Panc1 (cell line): ENCODE data around the gene SLC7A14. TPM values are rescaled to one million over a fixed set of nuclear protein-coding genes. Genes with fewer than 3 reads are reported as not detected.

ENCODE experiments used
- ATAC-seq: fragments of 200-7000 bp; cut with Tn5 transposase; 2 replicates; pipeline ENCODE4 v1.9.1; 2020; ENCODE audit warnings: mild to moderate bottlenecking, moderate library complexity
- BruUV-seq: library from RNA; stranded (reverse); fragments of 400-500 nt; replicated peaks from 2 replicates; lab custom pipeline; 2021; lab: Mats Ljungman, UMichigan
- CTCF ChIA-PET: fragments of 300-600 bp; sonication (Branson Sonifier 250); formaldehyde crosslinking; loops from one replicate; lab custom pipeline; 2022; ENCODE audit warnings: antibody characterized with exemption; lab: Charles Lee
- POLR2A ChIA-PET: fragments of 300-600 bp; sonication (Branson Sonifier 250); formaldehyde crosslinking; loops from one replicate; lab custom pipeline; 2022; ENCODE audit warnings: antibody characterized with exemption; lab: Charles Lee
- DNase-seq: peaks from one replicate; pipeline ENCODE4 v3.0.0-alpha.2; 2010; ENCODE audit warnings: low read depth, low spot score
- H3K27ac ChIP-seq: 2 replicates; pipeline ENCODE4 v1.5.1; 2011; ENCODE audit warnings: mild to moderate bottlenecking, low read length, inconsistent platforms
- H3K27me3 ChIP-seq: fragments of 200-500 bp; sonication (Bioruptor generic); 2 replicates; pipeline ENCODE4 v1.6.0; 2014; ENCODE audit warnings: low read length, inconsistent platforms; ENCODE audit not compliant: control insufficient read depth, insufficient read depth
- H3K36me3 ChIP-seq: fragments of 200-500 bp; sonication (Bioruptor generic); 2 replicates; pipeline ENCODE4 v1.5.1; 2014; ENCODE audit warnings: inconsistent platforms, mild to moderate bottlenecking, low read length, moderate library complexity; ENCODE audit not compliant: control insufficient read depth, insufficient read depth
- H3K4me1 ChIP-seq: 2 replicates; pipeline ENCODE4 v1.5.1; 2011; ENCODE audit warnings: inconsistent platforms, mild to moderate bottlenecking, low read length, moderate library complexity; ENCODE audit not compliant: control insufficient read depth, insufficient read depth
- H3K4me3 ChIP-seq, 2 experiments: 2 replicates each; pipeline ENCODE4 v1.5.1; 2011 to 2012; ENCODE audit warnings: low read depth in 2 of 2, low read length in 2 of 2, mild to moderate bottlenecking in 2 of 2, inconsistent platforms in 1 of 2, moderate library complexity in 1 of 2
- H3K9me3 ChIP-seq: fragments of 200-500 bp; sonication (Bioruptor generic); 2 replicates; pipeline ENCODE4 v1.5.1; 2014; ENCODE audit warnings: low read depth, mild to moderate bottlenecking, inconsistent platforms, low read length, moderate library complexity; ENCODE audit not compliant: control insufficient read depth, insufficient read depth
- CTCF ChIP-seq: fragments of 450-650 bp; IDR thresholded peaks from 2 replicates; pipeline ENCODE4 v1.5.1; 2017; ENCODE audit warnings: mild to moderate bottlenecking
- POLR2AphosphoS5 ChIP-seq: IDR thresholded peaks from 2 replicates; pipeline ENCODE4 v1.6.1; 2012; ENCODE audit warnings: mild to moderate bottlenecking, low read depth, low read length, moderate library complexity
- REST ChIP-seq, 2 experiments: IDR thresholded peaks; 2 replicates each; pipeline ENCODE4 v1.6.1; 2011 to 2012; ENCODE audit warnings: low read depth in 2 of 2, control low read depth in 1 of 2, low read length in 1 of 2, mild to moderate bottlenecking in 1 of 2, moderate library complexity in 1 of 2; ENCODE audit not compliant: insufficient read depth in 1 of 2
- SIN3A ChIP-seq: IDR thresholded peaks from 2 replicates; pipeline ENCODE4 v1.6.1; 2012; ENCODE audit warnings: low read depth, mild to moderate bottlenecking, low read length, moderate library complexity, borderline replicate concordance; ENCODE audit not compliant: insufficient read depth
- TCF7L2 ChIP-seq: IDR thresholded peaks from 2 replicates; pipeline ENCODE4 v1.6.1; 2011; ENCODE audit warnings: mild to moderate bottlenecking, low read depth, low read length, inconsistent platforms
- in situ Hi-C: cut with HindIII; loops from 2 replicates; pipeline ENCODE4 v1.10.0; 2016; ENCODE audit warnings: low sequenced_read_pairs, low pct_unique_long_range_greater_than_20kb
- intact Hi-C: fragments of 100-400 bp; cut with micrococcal nuclease; formaldehyde crosslinking; loops from one replicate; pipeline ENCODE4 v1.10.0; 2022; ENCODE audit not compliant: unreplicated experiment
- total RNA-seq: library from RNA; stranded (reverse); gene quantifications from one replicate; pipeline ENCODE4 v1.2.1, GENCODE V29; 2021; ENCODE audit not compliant: unreplicated experiment

SLC7A14 gene
- total RNA-seq, 1 experiment from 2014 or later = not detected

GRCh38 chr3:170611751-170612150 lies 25.9 kb upstream of the SLC7A14 start:
- ChIA-PET POLR2A (no interaction called here), CTCF (no interaction called here)
- DNase-seq = no peak
- in situ Hi-C loops (no loop called here), intact Hi-C loops (no loop called here)
- BruUV-seq = no TSS peak
- no peaks in the 10 kb centered on the region for H3K9me3 ChIP-seq
- H3K27ac ChIP-seq = no peak overlapping the region
- H3K4me3 ChIP-seq = no peak overlapping the region
- H3K4me1 ChIP-seq = no peaks in the 10 kb centered on the region
- TF ChIP-seq CTCF (no peak), REST (IDR thresholded peaks at IDR 0.05; ENCODE audit: insufficient read depth in 1 of 2, low read depth in 2 of 2, low read length in 1 of 2) (no peak), SIN3A (no peak), TCF7L2 (no peak), POLR2AphosphoS5 (no peak)
- H3K36me3 ChIP-seq = no peaks in the 10 kb centered on the region
- no peak for ATAC-seq
- no peaks in the 10 kb centered on the region for H3K27me3 ChIP-seq

GRCh38 chr3:170610321-170610884 lies 24.5 kb upstream of the SLC7A14 start:
- DNase-seq = no peak
- no peaks in the 10 kb centered on the region for H3K27me3 ChIP-seq
- in situ Hi-C loops (no loop called here), intact Hi-C loops (no loop called here)
- H3K36me3 ChIP-seq = no peaks in the 10 kb centered on the region
- H3K4me1 ChIP-seq = no peaks in the 10 kb centered on the region
- H3K4me3 ChIP-seq = no peak overlapping the region
- H3K27ac ChIP-seq = no peak overlapping the region
- ChIA-PET POLR2A (no interaction called here), CTCF (no interaction called here)
- ATAC-seq = no peak
- TF ChIP-seq TCF7L2 (no peak), CTCF (no peak), POLR2AphosphoS5 (no peak), REST (IDR thresholded peaks at IDR 0.05; ENCODE audit: insufficient read depth in 1 of 2, low read depth in 2 of 2, low read length in 1 of 2) (no peak), SIN3A (no peak)
- no TSS peak for BruUV-seq
- H3K9me3 ChIP-seq = no peaks in the 10 kb centered on the region
